Mesothelial cell of epicardium (in vitro differentiated cells): ENCODE results near the gene TPST1. TPM values are rescaled to one million over a fixed set of nuclear protein-coding genes. Genes with fewer than 3 reads are reported as not detected.
"Not testable (repeated sequence)": the region's sequence is repeated elsewhere in the genome, so short reads cannot be mapped to it uniquely, and the experiment has no call there.

ENCODE experiments used
- DNase-seq, 2 experiments: peaks; one replicate each; pipeline ENCODE4 v3.0.0; 2021; ENCODE audit warnings: low spot score in 2 of 2; ENCODE audit not compliant: unreplicated experiment in 2 of 2
- H3K27ac Mint-ChIP-seq: 2 replicates; pipeline ENCODE4 v1.8.0; 2021; ENCODE audit warnings: mixed read lengths
- H3K27me3 Mint-ChIP-seq: 2 replicates; pipeline ENCODE4 v1.8.0; 2021; ENCODE audit warnings: low read depth, mixed read lengths
- H3K36me3 Mint-ChIP-seq: 2 replicates; pipeline ENCODE4 v1.8.0; 2021; ENCODE audit warnings: mixed read lengths
- H3K4me1 Mint-ChIP-seq: 2 replicates; pipeline ENCODE4 v1.8.0; 2021; ENCODE audit warnings: mixed read lengths
- H3K4me3 Mint-ChIP-seq: 2 replicates; pipeline ENCODE4 v1.8.0; 2021; ENCODE audit warnings: mild to moderate bottlenecking, moderate library complexity, mixed read lengths
- H3K9me3 Mint-ChIP-seq: 2 replicates; pipeline ENCODE4 v1.8.0; 2021; ENCODE audit warnings: mixed read lengths
- CTCF ChIP-seq: fragments of 200-600 bp; sonication (generic); IDR thresholded peaks from one replicate; pipeline ENCODE4 v1.5.0; 2021; ENCODE audit warnings: antibody characterized with exemption; ENCODE audit not compliant: unreplicated experiment
- total RNA-seq: library from RNA; stranded (reverse); gene quantifications from 3 replicates; pipeline ENCODE4 v1.2.1, GENCODE V29; 2021

Gene TPST1
- total RNA-seq = 36.7 to 41.2 TPM (median 37.7 TPM) in 3 replicates

DNA sequence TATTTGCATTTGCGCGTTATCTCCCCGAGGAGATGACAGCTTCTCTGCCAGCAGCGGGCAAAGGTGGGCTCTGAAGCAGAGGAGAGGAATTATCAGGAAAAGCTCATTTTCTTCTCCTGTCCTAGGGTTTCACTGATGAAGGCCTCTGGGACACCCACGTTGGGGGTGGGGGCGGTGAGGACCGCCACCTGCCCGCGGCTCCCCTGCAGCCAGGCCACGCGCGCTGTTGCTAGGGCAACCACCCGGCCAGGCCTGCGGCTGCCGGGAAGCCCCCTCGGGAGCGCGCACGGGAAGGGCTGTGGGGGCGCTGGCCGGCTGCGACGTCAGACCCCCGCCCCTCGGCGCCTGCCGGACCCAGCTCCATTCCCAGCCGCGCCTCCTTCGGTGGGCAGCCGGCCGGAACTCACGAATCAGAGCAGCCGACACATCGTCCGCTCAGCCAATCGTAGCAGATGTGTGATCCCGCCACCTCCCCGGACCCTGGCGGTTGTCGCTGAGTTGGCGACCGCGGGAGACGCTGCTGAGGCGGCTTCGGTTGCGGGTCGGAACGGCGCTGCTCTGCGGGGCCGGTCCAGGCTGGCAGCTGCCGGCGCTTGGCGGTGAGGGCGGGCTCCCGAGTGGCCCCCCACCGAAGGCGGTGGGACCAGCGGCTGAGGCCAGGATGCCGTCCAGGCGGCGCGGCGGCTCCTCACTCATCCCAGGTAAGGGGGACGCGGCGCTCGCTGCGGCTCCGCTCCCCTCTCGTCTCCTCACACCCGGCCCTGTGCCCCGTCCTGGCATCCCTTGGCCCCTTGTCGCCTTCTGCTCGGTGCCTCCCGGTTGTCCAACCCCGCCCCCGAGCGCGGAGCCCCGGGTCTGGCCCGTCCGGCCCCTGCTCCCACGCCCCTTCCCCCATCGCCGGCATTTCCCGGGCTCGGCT lies at the start of gene TPST1:
TPST1 (plus strand) TSS at position 513 of the 919 bp plus-strand sequence. CDS start 35,092 bp downstream, outside the sequence.
- peak; percentile 66 for TF ChIP-seq CTCF
- Mint-ChIP-seq H3K36me3 (no peaks in the 10 kb centered on the region), H3K4me1 (peaks cover 26% of the 10 kb centered on the region), H3K4me3 (peak within 1 kb of the TSS; percentile 88), H3K27ac (peak within 1 kb of the TSS; percentile 95), H3K9me3 (no peaks in the 10 kb centered on the region), H3K27me3 (no peaks in the 10 kb centered on the region)
- DNase-seq = peak; percentile 87 to 98

DNA sequence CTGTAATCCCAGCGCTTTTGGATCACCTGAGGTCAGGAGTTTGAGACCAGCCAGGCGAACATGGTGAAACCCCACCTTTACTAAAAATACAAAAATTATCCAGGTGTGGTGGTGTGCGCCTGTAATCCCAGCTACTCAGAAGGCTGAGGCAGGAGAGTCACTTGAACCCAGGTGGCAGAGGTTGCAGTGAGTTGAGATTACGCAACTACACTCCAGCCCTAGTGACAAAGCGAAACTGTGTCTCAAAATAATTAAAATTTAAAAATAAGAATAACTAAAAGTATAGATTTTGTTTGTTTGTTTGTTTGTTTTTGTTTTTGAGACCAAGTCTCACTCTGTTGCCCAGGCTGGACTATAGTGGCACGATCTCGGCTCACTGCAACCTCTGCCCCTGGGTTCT lies 49.1 kb upstream of the TPST1 start:
- Mint-ChIP-seq H3K9me3 (peaks cover 16% of the 10 kb centered on the region), H3K36me3 (peaks cover 50% of the 10 kb centered on the region), H3K4me1 (peaks cover 11% of the 10 kb centered on the region)
- not testable (repeated sequence) for DNase-seq, H3K27ac Mint-ChIP-seq, H3K27me3 Mint-ChIP-seq, H3K4me3 Mint-ChIP-seq

GRCh38 chr7:66157060-66157459 lies 48.1 kb upstream of the TPST1 start:
- Mint-ChIP-seq H3K4me1 (peaks cover 8% of the 10 kb centered on the region), H3K27ac (no peak overlapping the region), H3K36me3 (peaks cover 48% of the 10 kb centered on the region), H3K27me3 (no peaks in the 10 kb centered on the region), H3K9me3 (peaks cover 21% of the 10 kb centered on the region), H3K4me3 (no peak overlapping the region)
- no peak for TF ChIP-seq CTCF
- no peak for DNase-seq

DNA sequence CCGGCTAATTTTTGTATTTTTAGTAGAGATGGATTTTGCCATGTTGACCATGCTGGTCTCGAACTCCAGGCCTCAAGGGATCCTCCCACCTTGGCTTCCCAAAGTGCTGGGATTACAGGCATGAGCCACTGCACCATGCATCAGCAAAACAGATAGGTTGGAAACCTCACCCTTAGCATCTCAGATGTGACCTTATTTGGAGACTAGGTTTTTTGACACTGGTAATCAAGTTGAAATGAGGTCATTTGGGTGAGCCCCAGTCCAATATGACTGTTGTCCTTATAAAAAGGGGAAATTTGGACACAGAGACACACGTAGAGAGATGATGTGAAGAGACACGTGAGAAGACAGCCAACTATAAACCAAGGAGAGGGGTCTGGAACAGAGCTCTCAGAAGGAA lies 42.5 kb upstream of the TPST1 start:
- Mint-ChIP-seq H3K4me3 (no peak overlapping the region), H3K36me3 (peaks cover 18% of the 10 kb centered on the region), H3K4me1 (no peaks in the 10 kb centered on the region), H3K27ac (no peak overlapping the region), H3K27me3 (no peaks in the 10 kb centered on the region), H3K9me3 (peaks cover 21% of the 10 kb centered on the region)
- DNase-seq = no peak
- no peak for TF ChIP-seq CTCF

- no peak overlapping the region for H3K4me3 Mint-ChIP-seq
- no peak overlapping the region for H3K27ac Mint-ChIP-seq
- H3K9me3 Mint-ChIP-seq = peaks cover 17% of the 10 kb centered on the region
- no peaks in the 10 kb centered on the region for H3K27me3 Mint-ChIP-seq
- DNase-seq = no peak
- H3K4me1 Mint-ChIP-seq = no peaks in the 10 kb centered on the region
- TF ChIP-seq CTCF = no peak
- H3K36me3 Mint-ChIP-seq = peaks cover 15% of the 10 kb centered on the region
Observed at GRCh38 chr7:66163186-66163610, 41.9 kb upstream of the TPST1 start.

GRCh38 chr7:66164356-66164755 lies 40.8 kb upstream of the TPST1 start:
- Mint-ChIP-seq H3K36me3 (peaks cover 8% of the 10 kb centered on the region), H3K27me3 (no peaks in the 10 kb centered on the region), H3K9me3 (peaks cover 13% of the 10 kb centered on the region), H3K27ac (no peak overlapping the region), H3K4me1 (no peaks in the 10 kb centered on the region), H3K4me3 (no peak overlapping the region)
- TF ChIP-seq CTCF = no peak
- no peak for DNase-seq
